H1 (cell line): ENCODE measurements around the gene SNCAIP. TPM values are rescaled to one million over a fixed set of nuclear protein-coding genes. Genes with fewer than 3 reads are reported as not detected.

Source experiments
- CTCF ChIA-PET: fragments of 300-600 bp; sonication (Branson Sonifier 250); formaldehyde crosslinking; loops from one replicate; lab custom pipeline; 2021; ENCODE audit not compliant: partially characterized antibody; lab: Charles Lee
- POLR2A ChIA-PET: fragments of 300-600 bp; sonication (Branson Sonifier 250); formaldehyde crosslinking; loops from one replicate; lab custom pipeline; 2021; ENCODE audit warnings: inconsistent platforms; ENCODE audit not compliant: partially characterized antibody; lab: Charles Lee
- DNase-seq, 2 experiments: peaks; one replicate each; pipeline versions ENCODE4 v3.0.0 to v3.0.0-alpha.2; 2010 to 2022; ENCODE audit warnings: low spot score in 2 of 2, low read depth in 1 of 2, mixed read lengths in 1 of 2
- FAIRE-seq: peaks from 2 replicates; lab custom pipeline; 2011; peaks lifted over from hg19 to GRCh38; lab: Jason Lieb, UNC
- H2AFZ ChIP-seq: 2 replicates; pipeline ENCODE4 v1.8.1; 2012; ENCODE audit warnings: low read length, inconsistent platforms
- H2AK5ac ChIP-seq: 2 replicates; pipeline ENCODE4 v1.6.1; 2013; ENCODE audit warnings: low read depth, low read length
- H2BK120ac ChIP-seq: replicated peaks from 2 replicates; pipeline ENCODE3; 2013; ENCODE audit warnings: low read depth, low read length, inconsistent platforms
- H2BK12ac ChIP-seq: 2 replicates; pipeline ENCODE4 v1.6.1; 2013; ENCODE audit warnings: low read depth, low read length
- H2BK15ac ChIP-seq: 2 replicates; pipeline ENCODE4 v1.6.1; 2013; ENCODE audit warnings: low read length
- H2BK20ac ChIP-seq: 2 replicates; pipeline ENCODE4 v1.6.1; 2013; ENCODE audit warnings: low read length
- H2BK5ac ChIP-seq: 2 replicates; pipeline ENCODE4 v1.6.1; 2013; ENCODE audit warnings: low read depth, low read length
- H3K14ac ChIP-seq: 2 replicates; pipeline ENCODE4 v1.6.1; 2013; ENCODE audit warnings: inconsistent platforms; ENCODE audit not compliant: insufficient read length
- H3K18ac ChIP-seq: 2 replicates; pipeline ENCODE4 v1.6.1; 2013; ENCODE audit warnings: low read length; ENCODE audit errors: extremely low read depth
- H3K23ac ChIP-seq: 2 replicates; pipeline ENCODE4 v1.6.1; 2013; ENCODE audit warnings: inconsistent platforms; ENCODE audit not compliant: insufficient read length
- H3K23me2 ChIP-seq: 2 replicates; pipeline ENCODE4 v1.6.1; 2013; ENCODE audit warnings: low read depth, low read length
- H3K27ac ChIP-seq: 2 replicates; pipeline ENCODE4 v1.6.1; 2011; ENCODE audit warnings: low read depth, low read length, inconsistent platforms
- H3K27me3 ChIP-seq, 4 experiments: replicated peaks in 1 of 4; 1 replicate in 1 of 4; 2 replicates in 3 of 4; pipeline versions ENCODE4 v1.6.1 to v1.8.1; 2011 to 2013; ENCODE audit warnings: low read length in 3 of 4, mild to moderate bottlenecking in 3 of 4, inconsistent platforms in 2 of 4, mixed read lengths in 2 of 4, moderate library complexity in 1 of 4; ENCODE audit not compliant: control insufficient read depth in 3 of 4, insufficient read depth in 3 of 4; ENCODE audit errors: extremely low read depth in 1 of 4
- H3K36me3 ChIP-seq, 4 experiments: 2 replicates each; pipeline versions ENCODE4 v1.6.1 to v1.8.1; 2011 to 2013; ENCODE audit warnings: mild to moderate bottlenecking in 4 of 4, low read length in 3 of 4, moderate library complexity in 2 of 4, control low read depth in 1 of 4, inconsistent platforms in 1 of 4; ENCODE audit not compliant: insufficient read depth in 4 of 4, control insufficient read depth in 2 of 4
- H3K4ac ChIP-seq: replicated peaks from 2 replicates; pipeline ENCODE3; 2013; ENCODE audit warnings: low read length, low read depth, mixed read lengths, inconsistent platforms; ENCODE audit not compliant: insufficient read length
- H3K4me1 ChIP-seq, 4 experiments: replicated peaks in 1 of 4; 1 replicate in 1 of 4; 2 replicates in 3 of 4; pipeline versions ENCODE4 v1.6.1 to v1.8.1; 2011 to 2013; ENCODE audit warnings: low read length in 3 of 4, inconsistent platforms in 2 of 4, mixed read lengths in 1 of 4; ENCODE audit not compliant: insufficient read depth in 4 of 4, control insufficient read depth in 3 of 4
- H3K4me2 ChIP-seq, 2 experiments: 2 replicates each; pipeline versions ENCODE4 v1.6.1 to v1.8.1; 2011 to 2013; ENCODE audit warnings: low read depth in 2 of 2, low read length in 2 of 2, control low read depth in 1 of 2, inconsistent platforms in 1 of 2, mild to moderate bottlenecking in 1 of 2; ENCODE audit not compliant: insufficient read depth in 1 of 2
- H3K4me3 ChIP-seq, 4 experiments: fragments of 200-600, 300-600 bp in 1 of 4; sonication (generic), shearing (Covaris generic), sonication (Bioruptor Twin) in 1 of 4; 2 replicates each; pipeline versions ENCODE4 v1.5.1 to v1.8.1; 2011 to 2016; ENCODE audit warnings: low read length in 4 of 4, low read depth in 3 of 4, control low read depth in 2 of 4, inconsistent platforms in 2 of 4, mild to moderate bottlenecking in 2 of 4, mixed read lengths in 1 of 4, moderate library complexity in 1 of 4; ENCODE audit not compliant: insufficient read depth in 2 of 4; ENCODE audit errors: extremely low read depth in 1 of 4
- H3K56ac ChIP-seq: replicated peaks from 2 replicates; pipeline ENCODE3; 2013; ENCODE audit warnings: low read depth, mild to moderate bottlenecking, mixed read lengths, low read length, inconsistent platforms; ENCODE audit not compliant: insufficient read length
- H3K79me1 ChIP-seq: 2 replicates; pipeline ENCODE4 v1.6.1; 2013; ENCODE audit warnings: low read depth, low read length, control low read depth
- H3K79me2 ChIP-seq, 2 experiments: 2 replicates each; pipeline versions ENCODE4 v1.6.1 to v1.8.1; 2012 to 2013; ENCODE audit warnings: low read length in 2 of 2, mild to moderate bottlenecking in 2 of 2, inconsistent platforms in 1 of 2; ENCODE audit not compliant: insufficient read depth in 2 of 2, control insufficient read depth in 1 of 2
- H3K9ac ChIP-seq, 4 experiments: replicated peaks in 1 of 4; 1 replicate in 1 of 4; 2 replicates in 3 of 4; pipeline versions ENCODE4 v1.6.1 to v1.8.1; 2011 to 2013; ENCODE audit warnings: low read depth in 3 of 4, low read length in 3 of 4, control low read depth in 2 of 4, mild to moderate bottlenecking in 2 of 4, moderate library complexity in 2 of 4, inconsistent platforms in 1 of 4; ENCODE audit errors: extremely low read depth in 1 of 4
- H3K9me3 ChIP-seq, 2 experiments: 2 replicates each; pipeline versions ENCODE4 v1.6.1 to v1.8.1; 2012 to 2013; ENCODE audit warnings: mild to moderate bottlenecking in 2 of 2, moderate library complexity in 2 of 2, control low read depth in 1 of 2, inconsistent platforms in 1 of 2, low read depth in 1 of 2, low read length in 1 of 2, mixed read lengths in 1 of 2; ENCODE audit not compliant: insufficient read depth in 2 of 2
- H4K20me1 ChIP-seq, 2 experiments: replicated peaks in 1 of 2; 2 replicates each; pipeline versions ENCODE3 to v1.8.1; 2011 to 2013; ENCODE audit warnings: inconsistent platforms in 2 of 2, low read length in 2 of 2, mild to moderate bottlenecking in 1 of 2; ENCODE audit not compliant: insufficient read depth in 2 of 2, control insufficient read depth in 1 of 2
- H4K5ac ChIP-seq: 2 replicates; pipeline ENCODE4 v1.6.1; 2013; ENCODE audit warnings: low read length, low read depth, mixed read lengths, inconsistent platforms; ENCODE audit not compliant: insufficient read length
- H4K8ac ChIP-seq: 2 replicates; pipeline ENCODE4 v1.8.0; 2013; ENCODE audit warnings: mild to moderate bottlenecking, moderate library complexity, low read length, inconsistent platforms; ENCODE audit not compliant: insufficient read depth; ENCODE audit errors: extremely low read depth
- H4K91ac ChIP-seq: replicated peaks from 2 replicates; pipeline ENCODE3; 2013; ENCODE audit warnings: low read length, mixed read lengths, inconsistent platforms; ENCODE audit not compliant: insufficient read length
- ATF3 ChIP-seq: IDR thresholded peaks from 2 replicates; pipeline ENCODE4 v1.6.1; 2011; ENCODE audit warnings: low read depth, mild to moderate bottlenecking, low read length; ENCODE audit not compliant: insufficient read depth
- CHD1 ChIP-seq: IDR thresholded peaks from 2 replicates; pipeline ENCODE4 v1.6.1; 2012; ENCODE audit warnings: low read depth, low read length, improper control_type of control experiment
- EP300 ChIP-seq, 2 experiments: IDR thresholded peaks; 1 replicate in 1 of 2; 2 replicates in 1 of 2; pipeline ENCODE4 v1.6.1; 2011 to 2012; ENCODE audit warnings: low read depth in 2 of 2, low read length in 2 of 2, mild to moderate bottlenecking in 2 of 2, borderline replicate concordance in 1 of 2, inconsistent platforms in 1 of 2, moderate library complexity in 1 of 2
- KDM1A ChIP-seq: fragments of 200-600, 300-600 bp; sonication (generic); IDR thresholded peaks from 2 replicates; pipeline ENCODE4 v1.7.1; 2016; ENCODE audit warnings: mild to moderate bottlenecking, low read length, borderline replicate concordance
- KDM4A ChIP-seq: IDR thresholded peaks from one replicate; pipeline ENCODE4 v1.7.1; 2012; ENCODE audit warnings: low read depth, mild to moderate bottlenecking, moderate library complexity, low read length, inconsistent platforms; ENCODE audit not compliant: severe bottlenecking
- MAFK ChIP-seq: IDR thresholded peaks from 2 replicates; pipeline ENCODE4 v1.6.1; 2012; ENCODE audit warnings: low read depth, mild to moderate bottlenecking, improper control_type of control experiment, low read length
- SIX5 ChIP-seq: IDR thresholded peaks from 2 replicates; pipeline ENCODE4 v1.6.1; 2011; ENCODE audit warnings: mild to moderate bottlenecking, low read depth, low read length
- polyA plus RNA-seq, 7 experiments: library from polyadenylated mRNA; depleted of rRNA in 3 of 7; stranded (reverse) in 5 of 7; unstranded in 2 of 7; fragments of >200 nt in 5 of 7; fragments of 200-250 nt in 2 of 7; gene quantifications; 1 replicate in 5 of 7; 2 replicates in 1 of 7; 4 replicates in 1 of 7; pipeline versions ENCODE4 v1.2.1 to v1.2.3, GENCODE V29; 2011 to 2013; ENCODE audit warnings: missing spikeins in 2 of 7, mixed read lengths in 2 of 7
- total RNA-seq: library from RNA; stranded (reverse); fragmentation: NEBNext Ultra II Directional; extraction: Animal tissue kit (Norgen Biotek cat#: 25700); gene quantifications from 2 replicates; pipeline ENCODE4 v1.2.1, GENCODE V29; 2021

SNCAIP gene
- total and polyA plus RNA-seq, 2 of the 8 experiments (the other 6 are each of a cell fraction or from before 2014, with no cell fraction given): 3.9 to 9.0 TPM

DNA sequence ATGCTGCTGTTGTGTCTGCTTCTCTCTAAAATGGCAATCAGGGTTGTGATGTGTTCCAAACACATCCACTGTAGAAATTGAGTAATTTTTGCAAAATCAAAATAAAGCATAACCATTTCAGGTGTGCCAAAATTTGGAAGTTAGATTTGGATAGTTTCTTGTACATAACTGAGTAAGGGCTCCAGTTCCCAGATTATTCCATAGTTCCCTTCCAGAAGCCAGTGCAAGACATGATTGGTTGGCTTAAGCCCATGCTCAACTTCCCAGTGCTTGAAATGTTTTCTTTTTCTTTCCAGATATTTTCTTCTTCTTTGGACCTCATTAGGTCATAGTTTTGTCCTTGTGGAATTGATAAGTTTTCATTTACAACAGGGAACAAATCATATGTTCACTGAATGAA, 64.2 kb downstream of the SNCAIP start:
- H3K4me1 ChIP-seq: no peaks in the 10 kb centered on the region
- H3K79me2 ChIP-seq: no peaks in the 10 kb centered on the region
- H3K9ac ChIP-seq: no peak overlapping the region
- H4K8ac ChIP-seq: no peak overlapping the region
- no peak overlapping the region for H3K4ac ChIP-seq
- no peak overlapping the region for H2BK5ac ChIP-seq
- no peaks in the 10 kb centered on the region for H3K27me3 ChIP-seq
- H2BK120ac ChIP-seq: no peak overlapping the region
- H2BK20ac ChIP-seq: no peak overlapping the region
- H3K79me1 ChIP-seq: no peaks in the 10 kb centered on the region
- TF ChIP-seq KDM1A: no peak
- no peak for TF ChIP-seq CHD1
- no peak for TF ChIP-seq MAFK
- TF ChIP-seq SIX5: no peak
- no peak for TF ChIP-seq ATF3
- no peak for TF ChIP-seq EP300 (IDR thresholded peaks at IDR 0.05; ENCODE audit: borderline replicate concordance in 1 of 2, low read depth in 2 of 2, low read length in 2 of 2)
- no peak for TF ChIP-seq KDM4A
- H3K18ac ChIP-seq: no peak overlapping the region
- no peak overlapping the region for H3K27ac ChIP-seq
- POLR2A ChIA-PET: no interaction called here
- no peak overlapping the region for H3K4me2 ChIP-seq
- no peak overlapping the region for H3K23ac ChIP-seq
- H3K23me2 ChIP-seq: no peaks in the 10 kb centered on the region
- DNase-seq (no peak), FAIRE-seq (no peak)
- no peak overlapping the region for H4K5ac ChIP-seq
- H4K20me1 ChIP-seq: no peaks in the 10 kb centered on the region
- no peak overlapping the region for H2BK12ac ChIP-seq
- H3K14ac ChIP-seq: no peak overlapping the region
- H2AFZ ChIP-seq: no peak overlapping the region
- no peak overlapping the region for H3K4me3 ChIP-seq
- no peak overlapping the region for H2AK5ac ChIP-seq
- no peaks in the 10 kb centered on the region for H3K9me3 ChIP-seq
- no peak overlapping the region for H3K56ac ChIP-seq
- H3K36me3 ChIP-seq: no peaks in the 10 kb centered on the region
- H4K91ac ChIP-seq: no peak overlapping the region
- no peak overlapping the region for H2BK15ac ChIP-seq
- CTCF ChIA-PET: no interaction called here
